Measurements from ENCODE around the gene BANK1. TPM values are rescaled to one million over a fixed set of nuclear protein-coding genes. Genes with fewer than 3 reads are reported as not detected.

The BANK1 gene
- total RNA-seq, 2 experiments from 2014 or later = 0.33 to 0.68 TPM

GRCh38 chr4:102120846-102121245 lies 330.3 kb downstream of the BANK1 start:
- Mint-ChIP-seq H3K27ac (no peak overlapping the region), H3K27me3 (no peaks in the 10 kb centered on the region), H3K4me3 (no peak overlapping the region), H3K36me3 (ENCODE audit: low read depth) (no peaks in the 10 kb centered on the region), H3K9me3 (peaks cover 2% of the 10 kb centered on the region), H3K4me1 (no peaks in the 10 kb centered on the region)
- DNase-seq = no peak
- POLR2A ChIA-PET = no interaction called here
- CTCF ChIA-PET = no interaction called here
